Lung (tissue), 12 donors: ENCODE measurements around the gene ERCC3. TPM values are rescaled to one million over a fixed set of nuclear protein-coding genes. Genes with fewer than 3 reads are reported as not detected.
"Not testable (repeated sequence)": the region's sequence is repeated elsewhere in the genome, so short reads cannot be mapped to it uniquely, and the experiment has no call there.

ENCODE experiments used
- ATAC-seq: fragments of 200-7000 bp; cut with Tn5 transposase; one replicate; pipeline ENCODE4 v1.9.1; 2020; ENCODE audit warnings: moderate number of reproducible peaks; ENCODE audit not compliant: insufficient read depth, low FRiP score
- DNase-seq, 3 donors: peaks; one replicate each; pipeline ENCODE4 v3.0.0-alpha.2; 2013 to 2017
- H3K27ac ChIP-seq, 2 donors: one replicate each; pipeline ENCODE4 v1.5.1; 2013; ENCODE audit warnings: mild to moderate bottlenecking in 2 of 2, moderate library complexity in 2 of 2, control low read depth in 1 of 2, inconsistent platforms in 1 of 2, low read depth in 1 of 2, low read length in 1 of 2
- H3K27me3 ChIP-seq, 3 donors: one replicate each; pipeline ENCODE4 v1.5.1; 2013; ENCODE audit warnings: low read length in 2 of 3; ENCODE audit not compliant: control insufficient read depth in 3 of 3, insufficient read depth in 3 of 3
- H3K36me3 ChIP-seq, 4 donors: one replicate each; pipeline ENCODE4 v1.5.1; 2013; ENCODE audit warnings: low read length in 4 of 4, mild to moderate bottlenecking in 1 of 4, moderate library complexity in 1 of 4; ENCODE audit not compliant: control insufficient read depth in 4 of 4, insufficient read depth in 4 of 4
- H3K4me1 ChIP-seq, 5 donors: one replicate each; pipeline ENCODE4 v1.5.1; 2013; ENCODE audit warnings: low read length in 5 of 5, mild to moderate bottlenecking in 2 of 5, moderate library complexity in 1 of 5; ENCODE audit not compliant: control insufficient read depth in 5 of 5, insufficient read depth in 5 of 5
- H3K4me3 ChIP-seq: one replicate; pipeline ENCODE4 v1.5.1; 2013; ENCODE audit warnings: mild to moderate bottlenecking, control low read depth, moderate library complexity
- H3K9ac ChIP-seq, 2 donors: one replicate each; pipeline ENCODE4 v1.5.1; 2013; ENCODE audit warnings: low read length in 2 of 2, control low read depth in 1 of 2; ENCODE audit not compliant: insufficient read depth in 1 of 2
- H3K9me3 ChIP-seq, 4 donors: one replicate each; pipeline ENCODE4 v1.5.1; 2013; ENCODE audit warnings: low read length in 3 of 4, mild to moderate bottlenecking in 1 of 4, moderate library complexity in 1 of 4; ENCODE audit not compliant: control insufficient read depth in 4 of 4, insufficient read depth in 3 of 4
- WGBS, 2 donors: extraction: QIAGEN DNeasy Blood & Tissue Kit; methylation state at CpG; one replicate each; pipeline ENCODE4 v1.1.7; 2013; 5-methylcytosine and 5-hydroxymethylcytosine counted together
- polyA plus RNA-seq, 2 donors: library from polyadenylated mRNA; stranded (reverse); fragments of 200-250 nt; gene quantifications; one replicate each; pipeline ENCODE4 v1.2.1, GENCODE V29; 2013
- total RNA-seq, 2 donors: library from RNA; depleted of rRNA in 1 of 2; stranded (reverse); fragments of >200 nt in 1 of 2; gene quantifications; one replicate each; pipeline ENCODE4 v1.2.1, GENCODE V29; 2014 to 2021
- TF ChIP-seq, protein P1 (sequence below): IDR thresholded peaks from 2 replicates; pipeline ENCODE4 v1.5.1; 2012; ENCODE audit warnings: mild to moderate bottlenecking; ENCODE audit errors: control extremely low read depth, extremely low read depth
- donor health status: control.
- donor health status: control.
- donor health status: Bipolar disorder and iron deficiency.
- donor health status: healthy.
- donor health status: DM: yes; HTN: yes; CAD: no.

Gene ERCC3
- total and polyA plus RNA-seq, 4 donors = 18.2 to 60.3 (median 33.3) TPM

DNA sequence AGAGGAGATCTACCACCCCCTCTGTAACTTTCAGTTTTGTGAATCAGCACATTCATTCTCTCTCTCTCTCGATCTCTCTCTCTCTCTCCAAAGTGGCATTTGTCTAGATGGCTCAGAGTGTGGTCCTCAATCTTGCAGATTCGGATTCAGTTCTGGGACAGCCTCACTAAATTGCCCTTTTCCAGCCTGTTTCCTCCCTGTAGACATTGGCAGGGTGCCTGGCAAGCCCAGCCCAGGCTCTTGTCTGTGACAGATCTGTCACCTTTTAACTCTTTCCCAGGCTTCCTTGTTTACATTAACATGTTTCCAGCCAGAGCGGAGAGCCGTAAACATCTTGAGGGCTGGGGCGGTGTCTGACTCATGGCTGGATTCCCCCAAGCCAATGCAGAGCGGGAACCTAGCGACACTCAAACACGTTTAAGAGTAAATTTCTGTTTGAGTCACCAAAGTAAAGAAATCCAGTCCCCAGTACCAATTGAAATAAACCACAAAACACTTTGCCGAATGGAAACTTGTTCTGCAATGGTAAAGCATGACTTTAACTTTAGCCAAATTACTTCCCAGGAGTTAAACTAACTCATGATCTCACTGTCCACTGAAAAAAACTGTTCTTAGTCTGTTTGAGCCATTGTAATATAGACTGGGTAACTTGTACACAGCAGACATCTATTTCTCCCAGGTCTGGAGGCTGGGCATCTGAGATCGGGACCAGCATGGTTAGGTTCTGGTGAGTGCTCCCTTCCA is 67.3 kb downstream of the ERCC3 start:
- peak overlapping the region in 1 of 2 donors; percentile 81 for H3K27ac ChIP-seq
- H3K4me3 ChIP-seq = no peak overlapping the region
- H3K9me3 ChIP-seq = peaks cover 0 to 4% (median 0%) of the 10 kb centered on the region in 4 donors
- DNase-seq = peak; percentile 84 to 91 (median 88)
- ATAC-seq = peak; percentile 87
- H3K36me3 ChIP-seq = no peaks in the 10 kb centered on the region
- WGBS, 2 donors = 21 to 45% methylated on average over 10 of the region's 10 CpGs
- peak overlapping the region in 1 of 2 donors; percentile 24 for H3K9ac ChIP-seq
- H3K27me3 ChIP-seq = no peaks in the 10 kb centered on the region
- peaks cover 0 to 17% (median 8%) of the 10 kb centered on the region in 5 donors for H3K4me1 ChIP-seq
- TF ChIP-seq, protein P1, sequence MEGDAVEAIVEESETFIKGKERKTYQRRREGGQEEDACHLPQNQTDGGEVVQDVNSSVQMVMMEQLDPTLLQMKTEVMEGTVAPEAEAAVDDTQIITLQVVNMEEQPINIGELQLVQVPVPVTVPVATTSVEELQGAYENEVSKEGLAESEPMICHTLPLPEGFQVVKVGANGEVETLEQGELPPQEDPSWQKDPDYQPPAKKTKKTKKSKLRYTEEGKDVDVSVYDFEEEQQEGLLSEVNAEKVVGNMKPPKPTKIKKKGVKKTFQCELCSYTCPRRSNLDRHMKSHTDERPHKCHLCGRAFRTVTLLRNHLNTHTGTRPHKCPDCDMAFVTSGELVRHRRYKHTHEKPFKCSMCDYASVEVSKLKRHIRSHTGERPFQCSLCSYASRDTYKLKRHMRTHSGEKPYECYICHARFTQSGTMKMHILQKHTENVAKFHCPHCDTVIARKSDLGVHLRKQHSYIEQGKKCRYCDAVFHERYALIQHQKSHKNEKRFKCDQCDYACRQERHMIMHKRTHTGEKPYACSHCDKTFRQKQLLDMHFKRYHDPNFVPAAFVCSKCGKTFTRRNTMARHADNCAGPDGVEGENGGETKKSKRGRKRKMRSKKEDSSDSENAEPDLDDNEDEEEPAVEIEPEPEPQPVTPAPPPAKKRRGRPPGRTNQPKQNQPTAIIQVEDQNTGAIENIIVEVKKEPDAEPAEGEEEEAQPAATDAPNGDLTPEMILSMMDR = no peak

DNA sequence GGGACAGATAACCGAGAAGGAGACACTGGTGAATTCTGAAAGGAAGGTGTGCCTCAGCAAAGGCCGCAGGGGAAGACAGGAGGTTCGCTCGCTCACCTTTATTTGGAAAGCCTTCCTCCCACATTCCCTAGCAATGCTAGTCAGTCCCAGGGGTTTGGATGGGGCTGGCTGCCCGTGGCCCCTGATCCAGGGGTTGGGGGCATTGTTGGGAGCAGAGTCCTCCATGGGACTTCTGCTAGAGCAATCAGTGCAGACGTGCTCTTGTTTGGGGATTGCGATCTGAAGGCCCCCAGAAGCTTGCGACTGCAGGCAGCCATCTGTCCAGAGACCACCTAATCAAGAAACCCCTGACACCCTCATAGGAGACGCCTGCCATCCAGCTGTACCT is 67.8 kb downstream of the ERCC3 start:
- peaks cover 0 to 17% (median 8%) of the 10 kb centered on the region in 5 donors for H3K4me1 ChIP-seq
- TF ChIP-seq, protein P1 = no peak
- H3K27me3 ChIP-seq = no peaks in the 10 kb centered on the region
- DNase-seq (peak in 1 of 3 donors; percentile 16), ATAC-seq (no peak)
- no peak overlapping the region for H3K27ac ChIP-seq
- peak overlapping the region in 1 of 2 donors; percentile 24 for H3K9ac ChIP-seq
- H3K4me3 ChIP-seq = no peak overlapping the region
- 57 to 68% methylated on average over 9 of the region's 9 CpGs for WGBS, 2 donors
- peaks cover 0 to 4% (median 0%) of the 10 kb centered on the region in 4 donors for H3K9me3 ChIP-seq
- H3K36me3 ChIP-seq = no peaks in the 10 kb centered on the region

DNA sequence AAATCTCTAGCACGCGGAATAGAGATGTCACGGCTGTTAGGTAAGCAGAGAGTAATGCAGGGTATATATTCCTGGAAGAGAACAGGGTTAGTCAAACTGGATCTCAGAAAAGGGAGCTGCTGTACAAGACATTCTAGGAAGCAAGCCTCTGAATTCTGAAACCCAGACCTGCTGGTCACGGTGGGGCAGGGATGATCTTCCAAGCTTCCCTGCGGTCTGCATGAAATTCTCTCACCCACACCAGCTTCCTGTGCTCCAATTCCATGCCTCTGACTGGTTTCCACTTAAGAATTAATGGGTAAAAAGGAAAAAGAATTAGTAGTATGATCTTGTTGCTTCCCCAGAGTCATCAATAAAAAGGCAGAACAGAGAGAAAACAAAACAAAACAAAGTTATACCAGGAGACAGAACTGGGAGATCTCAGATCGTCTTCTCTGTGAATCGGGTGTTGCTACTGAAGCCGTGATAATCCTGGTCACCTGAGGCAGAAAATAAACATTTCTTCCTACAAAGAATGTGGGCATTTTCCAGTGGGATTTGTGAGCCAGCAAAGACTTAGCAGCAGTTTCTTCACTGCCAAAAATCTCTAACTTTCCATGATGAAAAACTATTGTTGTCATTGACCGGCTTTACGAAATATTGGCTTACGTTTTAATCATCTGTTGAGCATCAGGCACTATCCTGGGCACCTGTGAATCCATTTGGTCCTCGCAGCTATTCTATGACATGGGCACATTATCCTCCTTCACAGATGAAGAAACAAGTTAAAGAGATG is 68.6 kb downstream of the ERCC3 start:
- ATAC-seq = no peak
- 75 to 81% methylated on average over 12 of the region's 12 CpGs for WGBS, 2 donors
- DNase-seq = peak in 1 of 3 donors; percentile 25
- Histone ChIP-seq H3K4me1 (peaks cover 0 to 23% (median 10%) of the 10 kb centered on the region in 5 donors), H3K27me3 (no peaks in the 10 kb centered on the region), H3K9me3 (peaks cover 0 to 4% (median 0%) of the 10 kb centered on the region in 4 donors), H3K36me3 (no peaks in the 10 kb centered on the region), H3K9ac (no peak overlapping the region), H3K4me3 (no peak overlapping the region), H3K27ac (no peak overlapping the region)
- TF ChIP-seq, protein P1 = no peak

DNA sequence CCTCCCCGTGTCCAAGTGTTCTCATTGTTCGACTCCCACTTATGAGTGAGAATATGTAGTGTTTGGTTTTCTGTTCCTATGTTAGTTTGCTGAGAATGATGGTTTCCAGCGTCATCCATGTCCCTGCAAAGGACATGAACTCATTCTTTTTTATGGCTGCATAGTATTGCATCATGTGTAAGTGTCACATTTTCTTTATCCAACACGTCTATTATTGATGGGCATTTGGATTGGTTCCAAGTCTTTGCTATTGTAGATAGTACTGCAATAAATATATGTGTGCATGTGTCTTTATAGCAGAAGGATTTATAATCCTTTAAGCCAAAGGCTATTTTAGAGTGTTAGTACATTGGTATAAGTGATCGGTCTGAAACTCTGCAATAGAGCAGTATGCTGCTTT is 69.8 kb downstream of the ERCC3 start:
- not testable (repeated sequence) for DNase-seq, H3K9ac ChIP-seq, H3K27me3 ChIP-seq, ATAC-seq, H3K27ac ChIP-seq, H3K4me3 ChIP-seq, H3K9me3 ChIP-seq, H3K36me3 ChIP-seq
- 68 to 73% methylated on average over 5 of the region's 5 CpGs for WGBS, 2 donors
- H3K4me1 ChIP-seq = peaks cover 0 to 24% (median 11%) of the 10 kb centered on the region in 5 donors
